T-helper 9 cell (primary cell): ENCODE data around the gene RASL12.

Experiments
- DNase-seq: peaks from one replicate; pipeline ENCODE4 v3.0.0-alpha.2; 2020

Gene RASL12

DNA sequence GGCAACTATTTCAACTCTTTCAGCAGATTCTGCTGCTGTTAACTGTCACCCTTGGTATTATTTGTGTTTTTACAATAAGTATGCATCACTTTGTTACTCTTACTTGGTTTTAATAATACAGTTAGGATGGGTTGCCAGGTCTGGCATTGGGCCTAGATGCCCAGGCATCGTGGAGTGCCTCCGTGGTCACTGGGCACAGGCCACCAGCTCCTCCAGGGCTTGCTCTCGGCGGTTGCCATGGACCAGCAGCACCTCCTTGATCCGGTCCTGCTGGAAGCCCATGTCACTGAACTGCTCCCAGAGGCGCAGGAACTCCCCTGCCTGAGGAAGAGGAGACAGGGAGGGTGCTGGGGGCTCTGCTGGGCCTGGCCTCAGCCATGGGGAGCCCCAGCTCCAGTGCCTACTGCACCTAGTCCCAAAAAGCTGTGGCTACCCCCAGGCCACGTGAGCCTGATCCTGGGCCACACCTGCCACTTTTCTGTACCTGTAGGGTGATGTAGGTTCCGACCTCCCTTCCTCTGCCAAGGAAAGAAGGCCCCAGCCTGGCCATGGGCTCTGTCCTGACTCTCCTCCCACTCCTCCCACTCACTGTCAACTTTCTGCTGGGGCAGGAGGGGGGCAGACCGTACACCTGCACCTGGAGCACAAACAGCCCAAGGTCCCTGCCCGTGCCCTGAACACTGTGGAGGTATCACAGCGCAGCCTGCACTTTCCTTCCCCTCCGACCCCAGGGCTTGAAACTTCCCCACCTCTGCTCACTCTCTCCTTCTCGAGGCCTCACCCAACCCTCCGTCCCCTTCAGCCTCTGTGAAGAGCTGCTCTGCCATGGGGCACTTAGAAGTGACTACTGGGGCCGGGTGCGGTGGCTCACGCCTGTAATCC is 25.4 kb upstream of the RASL12 start:
- DNase-seq: no peak

DNA sequence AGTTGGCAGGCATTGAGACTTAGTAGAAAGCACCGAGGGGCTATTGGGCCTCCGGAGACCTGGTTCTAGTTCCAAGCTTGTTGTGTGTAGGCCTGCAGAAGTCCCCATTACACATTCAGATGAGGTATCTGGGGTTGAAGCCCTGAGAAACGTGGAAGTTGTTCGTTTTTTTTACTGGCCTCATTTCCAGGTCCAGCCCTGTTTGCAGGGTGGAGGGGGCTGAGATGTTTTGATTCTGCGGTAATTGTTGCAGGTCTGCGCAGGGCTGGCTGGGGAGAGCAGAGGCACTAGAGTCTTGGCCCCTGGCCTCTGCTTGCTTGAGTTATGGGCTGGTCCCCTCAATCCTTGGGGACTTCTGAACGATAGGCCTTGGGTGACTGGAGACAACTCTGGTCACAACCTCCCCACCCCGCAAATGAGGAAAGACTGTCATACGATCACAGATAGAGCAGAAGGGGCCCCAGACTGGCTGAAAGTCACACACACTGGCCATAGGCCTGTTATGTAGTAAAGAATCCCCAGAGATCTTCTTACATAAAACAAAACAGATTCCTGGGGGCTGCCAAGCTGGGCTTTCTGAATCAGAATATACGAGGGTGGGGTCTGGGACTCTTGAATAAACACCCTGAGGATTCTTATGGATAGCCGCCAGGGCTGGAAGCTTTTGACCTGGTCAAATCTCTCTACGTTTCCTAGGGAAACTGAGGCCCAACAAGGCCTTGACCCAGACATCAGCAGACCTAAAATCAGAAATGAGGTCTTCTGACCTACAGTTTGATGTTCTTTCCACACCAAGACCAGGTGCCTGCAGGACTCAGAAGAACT is 24.4 kb upstream of the RASL12 start:
- no peak for DNase-seq

DNA sequence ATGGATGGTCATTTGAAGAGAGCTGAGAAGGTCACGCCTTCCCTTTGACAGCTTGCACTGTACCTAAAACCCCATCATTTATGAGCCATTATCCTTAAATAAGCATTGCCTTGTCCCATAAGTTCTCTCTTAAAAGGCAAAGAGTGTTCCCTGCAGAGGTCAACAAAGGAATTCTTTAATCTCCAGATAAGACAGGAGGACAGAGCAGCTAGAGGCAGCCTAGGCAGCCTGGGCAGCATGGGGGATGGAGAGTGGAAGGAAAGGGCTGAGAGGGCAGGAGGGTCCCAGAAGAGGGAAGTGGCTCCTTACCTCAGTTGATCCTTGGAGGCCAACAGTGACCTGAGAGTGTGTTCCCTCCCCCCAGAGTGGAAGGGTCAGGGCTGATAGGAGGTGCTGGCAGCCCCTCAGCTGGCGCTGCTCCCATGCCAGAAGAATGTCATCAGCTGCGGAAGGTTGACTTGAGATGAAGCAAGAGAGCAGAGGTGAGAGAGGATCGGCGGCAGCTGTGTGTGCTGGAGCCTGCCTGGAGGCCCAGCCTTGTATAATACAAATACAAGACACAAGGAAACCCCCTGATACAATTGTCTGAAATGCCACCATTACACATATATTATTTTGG is 21.5 kb upstream of the RASL12 start:
- DNase-seq: no peak

DNA sequence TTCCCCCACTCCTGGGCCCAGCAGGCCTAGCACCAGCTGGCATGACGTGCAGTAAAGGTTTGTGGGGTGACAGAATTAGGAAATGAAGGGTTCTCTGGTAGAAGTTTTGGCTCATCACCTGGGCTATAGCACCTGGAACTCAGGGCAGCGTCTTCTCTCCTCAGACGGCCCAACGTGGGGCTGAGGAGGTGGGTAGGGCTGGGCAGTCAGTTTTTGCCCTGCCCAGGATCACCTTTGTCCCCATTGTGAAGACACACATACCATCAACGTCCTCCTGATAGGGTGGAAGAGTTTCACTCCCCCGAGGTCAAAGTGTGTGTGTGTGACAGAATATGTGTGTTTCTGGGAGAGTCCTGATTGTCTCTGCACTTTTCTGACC is 20.8 kb upstream of the RASL12 start:
- no peak for DNase-seq

DNA sequence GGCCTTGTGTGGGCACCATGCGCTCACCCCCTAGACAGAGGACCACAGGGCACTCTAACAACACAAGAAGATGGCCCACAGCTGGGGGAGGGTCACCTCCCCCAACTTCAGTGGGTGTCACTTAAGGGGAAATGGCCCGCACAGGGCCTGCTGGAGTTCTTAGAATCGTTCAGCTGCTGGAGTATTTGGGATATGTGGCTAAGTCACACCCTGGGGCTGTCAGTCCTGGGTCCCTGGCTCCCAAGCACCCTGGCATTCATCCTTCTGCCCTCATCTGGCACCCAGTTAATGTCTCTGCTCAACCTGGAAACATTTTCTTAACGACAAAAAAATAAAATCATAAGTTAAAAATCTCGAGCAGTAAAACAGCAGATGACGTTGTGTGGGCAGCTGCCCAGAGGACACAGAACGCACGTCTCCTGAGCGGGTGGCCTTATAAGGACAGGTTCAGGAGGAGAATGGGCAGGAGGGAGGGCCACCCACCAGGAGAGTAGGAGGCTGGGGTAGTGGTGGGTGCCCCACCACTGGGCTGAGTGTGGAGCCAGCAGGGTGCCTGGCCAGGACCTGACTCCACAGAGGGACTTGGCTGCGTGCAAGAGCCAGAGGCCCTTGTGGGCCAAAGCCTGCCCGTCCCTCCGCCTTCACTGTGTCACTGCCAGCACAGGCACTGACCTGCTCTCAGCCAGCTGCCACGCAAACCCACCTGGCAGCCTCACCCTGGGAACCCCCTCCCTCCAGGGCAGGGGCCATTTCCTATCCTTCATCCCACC is 20.3 kb upstream of the RASL12 start:
- no peak for DNase-seq

DNA sequence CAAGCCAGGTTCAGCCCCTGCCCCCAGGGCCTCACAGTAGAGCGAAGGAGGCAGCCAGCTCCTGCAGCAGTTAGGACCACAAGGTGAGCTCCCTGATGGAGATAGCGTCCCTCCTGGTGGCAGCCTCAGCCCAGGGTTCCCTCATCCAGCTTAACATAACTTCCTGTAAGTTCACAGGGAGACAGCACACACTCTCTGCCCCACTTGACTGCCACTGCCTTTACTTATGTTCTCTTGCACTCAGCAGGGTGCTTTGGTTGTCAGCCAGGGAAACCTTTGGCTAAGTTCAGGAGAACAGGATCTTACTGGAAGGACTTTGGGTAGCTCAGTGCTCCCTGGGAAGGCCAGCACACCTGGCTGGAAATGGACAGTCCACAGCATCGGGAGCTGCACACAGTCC is 19.6 kb upstream of the RASL12 start:
- DNase-seq: no peak

DNA sequence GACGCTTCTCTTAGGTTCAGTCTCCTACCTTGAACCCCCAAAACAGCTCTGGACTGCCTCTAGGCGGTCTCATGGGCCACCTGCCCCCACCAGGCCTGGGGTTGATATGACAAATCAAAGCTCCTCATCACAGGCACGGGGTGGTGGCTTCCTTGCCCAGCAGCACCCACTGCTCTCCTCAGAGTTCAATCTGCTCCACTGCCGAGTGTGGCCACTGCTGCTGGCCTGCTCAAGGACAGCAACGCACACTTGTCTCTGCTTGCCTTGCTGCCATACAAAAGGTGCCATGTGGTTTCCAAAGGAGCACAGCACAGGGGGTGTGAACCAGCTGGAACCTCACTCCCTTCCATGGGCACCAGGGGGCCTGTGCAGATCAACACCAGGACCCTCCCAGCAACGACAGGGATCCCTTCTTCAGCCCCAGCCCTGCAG is 18.9 kb upstream of the RASL12 start:
- no peak for DNase-seq

DNA sequence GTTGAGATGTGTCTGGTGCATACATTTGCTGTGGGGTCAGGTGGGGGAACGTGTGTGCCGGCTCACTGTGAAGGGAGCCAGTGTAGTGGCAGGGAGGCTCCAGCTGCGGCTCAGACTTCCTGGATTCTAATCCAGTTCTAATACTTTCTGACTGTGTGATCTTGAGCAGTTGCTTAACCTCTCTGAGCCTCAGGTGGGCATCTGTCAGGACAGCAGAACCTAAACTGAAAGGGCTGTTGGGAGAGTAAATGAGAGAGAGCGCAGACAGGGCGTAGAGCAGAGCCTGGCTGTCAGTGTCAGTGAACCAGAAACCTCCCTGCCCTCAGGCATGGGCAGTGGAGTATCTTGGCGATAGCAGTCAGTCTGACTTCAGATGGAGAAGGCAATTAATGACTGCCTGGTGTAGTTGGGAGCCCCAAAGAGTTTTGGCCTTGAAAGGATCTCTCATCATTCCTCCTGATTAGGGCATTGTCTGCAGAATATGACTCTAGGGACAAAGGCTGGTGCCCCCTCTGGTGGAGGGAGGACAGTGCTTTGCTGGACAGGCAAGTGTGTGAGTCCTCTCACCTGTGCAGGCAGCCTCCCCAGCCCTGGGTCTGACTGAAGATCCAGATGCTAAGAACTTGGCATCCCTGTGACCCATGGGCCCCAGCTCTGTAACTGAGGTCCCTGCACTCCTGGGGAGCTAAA is 18.3 kb upstream of the RASL12 start:
- no peak for DNase-seq

DNA sequence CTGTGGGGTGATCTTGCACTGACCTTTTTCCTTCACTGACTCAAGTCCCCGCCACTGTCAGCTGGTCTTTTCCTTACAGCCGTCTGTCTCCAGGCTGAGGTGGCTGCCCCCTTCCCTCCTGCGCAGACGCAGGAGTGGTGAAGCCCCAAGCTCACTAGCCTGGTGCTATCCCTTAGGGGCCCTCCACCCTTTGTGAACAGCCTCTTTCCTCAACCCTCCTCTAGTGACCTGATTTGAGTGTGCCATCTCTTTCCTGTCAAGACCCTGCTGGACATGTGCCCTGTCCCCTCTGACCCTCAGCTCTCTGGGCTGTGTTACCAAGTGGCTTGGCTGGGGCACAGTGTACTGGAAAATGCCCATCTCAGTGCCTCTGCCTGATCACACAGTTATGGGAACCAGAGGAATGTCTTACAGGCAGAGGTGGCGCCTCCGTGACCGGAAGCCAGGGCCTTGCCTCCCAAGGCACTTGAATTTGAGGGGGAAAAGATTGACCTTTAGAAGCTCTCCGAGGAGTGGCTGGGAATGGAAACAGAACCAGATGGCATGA is 17.5 kb upstream of the RASL12 start:
- DNase-seq: no peak

DNA sequence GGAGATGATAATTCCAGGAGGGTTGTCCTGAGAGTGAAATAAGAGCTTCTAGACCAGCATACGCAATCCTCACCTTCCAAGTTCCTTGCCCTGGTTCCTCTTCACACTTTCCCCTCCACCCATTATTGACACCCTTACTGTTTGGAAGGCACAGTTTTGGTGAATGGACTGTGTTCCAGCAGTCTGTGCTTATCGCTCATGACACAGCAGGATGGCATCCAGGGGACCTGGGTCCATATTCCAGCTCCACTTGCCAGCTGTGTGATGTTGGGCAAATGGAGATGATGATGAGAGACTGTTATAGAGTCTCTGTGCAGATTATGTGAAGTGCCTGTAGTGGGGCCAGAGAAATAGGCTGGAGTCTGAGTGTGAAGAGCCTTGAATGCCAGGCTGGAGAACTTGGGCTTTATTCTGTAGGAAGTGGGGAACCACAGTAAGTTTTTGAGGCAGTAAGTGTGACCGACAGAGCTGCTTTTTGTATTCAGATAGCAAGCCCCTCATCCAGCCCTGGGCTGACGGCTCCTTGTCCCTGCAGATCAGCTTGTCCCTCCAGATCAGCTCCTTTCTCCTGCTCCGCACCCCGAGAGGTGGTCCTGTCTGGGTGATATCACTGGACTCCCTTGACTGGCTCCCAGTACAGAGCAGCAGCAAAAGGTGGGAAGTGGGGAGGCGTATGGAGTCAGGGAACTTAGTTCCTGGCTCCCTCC is 16.9 kb upstream of the RASL12 start:
- no peak for DNase-seq

DNA sequence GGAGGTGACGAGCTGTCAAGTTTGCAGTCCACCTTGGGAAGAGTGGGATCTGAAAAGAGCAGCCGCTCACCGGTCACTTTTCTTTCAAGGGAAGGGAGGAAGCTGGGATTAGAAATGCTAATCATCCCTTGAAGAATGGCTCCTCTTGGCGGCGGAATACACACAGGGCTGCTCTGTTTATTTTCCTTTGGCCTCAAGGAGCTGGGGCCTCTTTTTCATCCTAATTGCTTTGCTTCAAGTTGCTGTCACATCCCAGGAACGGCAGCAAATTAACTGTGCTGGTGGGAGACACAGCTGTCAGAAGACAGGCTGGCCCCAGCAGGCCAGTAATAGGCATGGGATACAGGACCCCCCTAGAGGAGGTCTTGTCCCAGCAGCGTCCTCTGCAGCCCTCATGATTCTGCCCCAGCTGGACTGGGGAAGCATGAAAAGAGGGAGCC is 15.5 kb upstream of the RASL12 start:
- DNase-seq: no peak

DNA sequence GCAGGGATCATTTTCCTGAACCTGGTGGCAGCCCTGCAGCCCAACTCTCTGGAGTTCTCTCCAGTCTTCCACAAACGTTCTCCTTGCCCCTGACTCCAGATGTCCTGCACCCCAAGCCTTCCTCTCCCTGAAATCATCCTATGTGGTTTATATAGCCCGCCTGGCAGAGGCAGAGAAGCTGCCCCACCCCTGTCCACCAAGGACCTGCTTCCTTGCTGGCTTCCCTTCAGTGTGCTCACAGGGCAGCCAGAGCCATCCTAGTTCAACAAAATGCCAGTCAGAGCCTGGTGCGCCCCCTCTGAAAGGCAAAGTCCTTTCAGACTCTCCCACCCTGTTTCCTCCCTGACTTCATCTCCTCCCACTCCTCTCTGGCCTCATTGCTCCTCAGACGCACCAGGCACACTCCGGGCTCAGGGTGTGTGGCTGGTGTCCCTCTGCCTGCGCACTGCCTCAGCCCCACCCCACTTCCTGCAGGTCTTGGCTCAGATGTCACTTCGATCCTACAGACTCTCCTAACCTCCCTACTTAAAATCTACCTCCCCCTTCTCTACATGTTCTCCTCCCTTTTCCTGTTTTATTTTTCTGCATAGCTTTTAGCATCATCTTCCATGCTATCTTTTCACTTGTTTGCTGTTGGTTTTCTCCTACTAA is 14.6 kb upstream of the RASL12 start:
- no peak for DNase-seq

DNA sequence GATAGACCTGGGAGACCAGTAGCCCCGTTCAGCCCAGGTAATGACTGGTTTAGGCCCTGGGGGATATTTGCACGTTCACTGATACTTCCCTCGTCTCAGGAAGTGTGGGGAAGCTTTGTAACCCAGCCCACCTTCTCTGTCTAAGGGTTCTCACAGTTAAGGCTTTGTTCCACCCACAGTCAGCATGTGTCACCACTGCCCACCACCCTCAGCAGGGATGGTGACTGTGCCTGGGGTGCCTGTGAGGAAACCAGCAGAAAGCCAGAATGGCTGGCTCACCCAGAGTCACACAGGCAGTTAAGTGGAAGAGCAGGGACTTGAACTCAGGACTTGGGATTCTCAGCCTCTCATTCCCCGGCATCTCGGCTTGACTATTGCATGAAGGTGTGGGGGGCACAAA is 14.0 kb upstream of the RASL12 start:
- no peak for DNase-seq

DNA sequence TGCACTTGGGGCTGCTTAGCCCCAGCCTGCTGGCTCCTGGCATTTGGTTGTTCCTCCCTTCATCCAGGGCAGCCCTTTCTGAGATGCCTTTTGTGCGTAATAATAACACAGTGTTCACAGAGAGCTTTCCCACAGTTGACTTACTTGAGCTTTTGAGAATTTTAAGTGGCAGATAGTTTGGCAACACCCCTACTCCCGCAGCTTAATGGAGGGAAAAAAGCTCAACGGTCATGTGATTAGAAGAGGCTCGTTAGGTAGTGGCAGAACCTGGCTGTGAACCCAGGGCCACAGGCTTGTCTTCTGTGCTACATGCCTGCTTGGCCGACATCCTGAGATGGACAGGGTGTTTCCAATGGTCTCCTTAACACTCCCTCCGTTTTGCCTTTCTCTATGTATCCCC is 13.5 kb upstream of the RASL12 start:
- DNase-seq: no peak

DNA sequence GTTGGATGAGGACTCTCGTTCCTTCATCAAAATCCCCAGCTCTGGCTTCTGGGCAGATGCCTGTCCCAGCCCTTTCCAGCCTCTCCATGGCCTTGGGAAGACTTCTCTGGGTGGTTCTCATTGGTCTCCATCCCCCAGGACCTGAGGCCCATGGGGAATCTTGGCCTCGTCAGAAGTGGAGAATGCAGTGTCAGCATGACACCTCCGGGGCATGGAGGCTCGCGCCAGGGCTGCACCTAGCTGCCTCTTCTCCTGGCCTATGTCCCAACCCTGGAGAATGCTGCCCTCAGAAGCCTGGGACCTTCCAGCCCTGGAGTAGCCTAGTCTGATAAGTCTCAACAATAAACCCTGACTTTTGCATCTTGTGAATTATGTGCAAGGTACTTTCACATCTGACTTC is 11.8 kb upstream of the RASL12 start:
- no peak for DNase-seq

DNA sequence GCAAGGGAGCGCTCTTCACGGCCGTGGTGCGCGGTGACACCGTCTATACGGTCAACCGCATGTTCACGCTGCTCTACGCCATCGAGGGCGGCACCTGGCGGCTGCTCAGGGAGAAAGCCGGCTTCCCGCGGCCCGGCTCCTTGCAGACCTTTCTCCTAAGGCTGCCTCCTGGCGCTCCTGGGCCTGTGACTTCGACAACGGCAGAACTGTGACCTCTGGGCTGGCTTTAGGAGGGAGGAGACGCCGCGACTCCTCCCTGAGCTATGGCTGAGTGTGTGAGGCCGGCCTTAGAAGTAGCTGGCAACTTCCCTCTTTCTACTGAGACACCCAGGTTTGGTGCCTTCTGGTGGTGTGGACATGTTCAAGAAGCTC is 10.2 kb upstream of the RASL12 start:
- peak; percentile 23 for DNase-seq

DNA sequence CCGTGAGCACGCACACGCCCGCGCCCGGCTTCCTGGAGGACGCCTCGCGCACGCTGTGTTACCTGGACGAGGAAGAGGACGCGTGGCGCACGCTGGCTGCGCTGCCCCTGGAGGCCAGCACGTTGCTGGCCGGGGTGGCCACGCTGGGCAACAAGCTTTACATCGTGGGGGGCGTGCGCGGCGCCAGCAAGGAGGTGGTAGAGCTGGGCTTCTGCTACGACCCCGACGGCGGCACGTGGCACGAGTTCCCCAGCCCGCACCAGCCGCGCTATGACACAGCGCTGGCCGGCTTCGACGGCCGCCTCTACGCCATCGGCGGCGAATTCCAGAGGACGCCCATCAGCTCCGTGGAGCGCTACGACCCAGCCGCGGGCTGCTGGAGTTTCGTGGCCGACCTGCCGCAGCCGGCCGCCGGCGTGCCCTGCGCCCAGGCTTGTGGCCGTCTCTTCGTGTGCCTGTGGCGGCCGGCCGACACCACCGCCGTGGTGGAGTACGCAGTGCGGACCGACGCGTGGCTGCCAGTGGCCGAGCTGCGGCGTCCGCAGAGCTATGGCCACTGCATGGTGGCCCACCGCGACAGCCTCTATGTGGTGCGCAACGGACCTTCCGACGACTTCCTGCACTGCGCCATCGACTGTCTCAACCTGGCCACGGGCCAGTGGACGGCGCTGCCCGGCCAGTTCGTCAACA is 9.6 kb upstream of the RASL12 start:
- no peak for DNase-seq

DNA sequence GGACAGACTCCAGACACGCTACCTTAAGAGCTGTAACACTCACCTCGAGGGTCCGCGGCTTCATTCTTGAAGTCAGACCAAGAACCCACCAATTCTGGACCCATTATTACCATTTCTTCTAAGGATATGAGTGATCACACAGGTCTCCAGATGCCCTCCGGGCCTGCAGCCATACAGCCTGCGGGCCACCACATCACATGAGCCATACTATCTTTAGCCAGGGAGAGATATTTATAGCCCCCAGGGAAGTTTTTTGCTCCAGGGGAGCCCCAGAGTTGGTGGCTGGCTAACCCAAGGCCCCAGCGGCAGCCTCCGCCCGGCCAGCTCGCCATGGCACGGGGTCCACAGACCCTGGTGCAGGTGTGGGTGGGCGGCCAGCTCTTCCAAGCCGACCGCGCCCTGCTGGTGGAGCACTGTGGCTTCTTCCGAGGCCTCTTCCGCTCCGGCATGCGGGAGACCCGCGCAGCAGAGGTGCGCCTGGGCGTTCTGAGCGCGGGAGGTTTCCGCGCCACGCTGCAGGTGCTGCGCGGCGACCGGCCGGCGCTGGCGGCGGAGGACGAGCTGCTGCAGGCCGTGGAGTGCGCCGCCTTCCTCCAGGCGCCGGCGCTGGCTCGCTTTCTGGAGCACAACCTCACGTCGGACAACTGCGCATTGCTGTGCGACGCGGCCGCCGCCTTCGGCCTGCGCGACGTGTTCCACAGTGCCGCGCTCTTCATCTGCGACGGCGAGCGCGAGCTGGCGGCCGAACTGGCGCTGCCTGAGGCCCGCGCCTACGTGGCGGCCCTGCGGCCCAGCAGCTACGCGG is 8.9 kb upstream of the RASL12 start, which contains the start of gene KBTBD13:
TSS of gene KBTBD13 (plus strand) at position 261 of the 805 bp plus-strand sequence. CDS start at position 331, 70 bp downstream.
- no peak for DNase-seq
